DOHH2 (cell line): ENCODE measurements around the gene NFATC4.
"Not testable (repeated sequence)": the region's sequence is repeated elsewhere in the genome, so short reads cannot be mapped to it uniquely, and the experiment has no call there.

Source experiments
- H3F3A ChIP-seq: fragments of 200-600 bp; sonication (generic), shearing (Covaris generic); 2 replicates; pipeline ENCODE4 v1.6.0; 2016; ENCODE audit warnings: antibody characterized with exemption, mild to moderate bottlenecking; ENCODE audit not compliant: control insufficient read depth, insufficient read depth
- H3K27ac ChIP-seq: fragments of 200-600 bp; sonication (generic); 2 replicates; pipeline ENCODE4 v1.5.1; 2014; ENCODE audit warnings: low read depth, mild to moderate bottlenecking, low read length, moderate library complexity
- H3K27me3 ChIP-seq: fragments of 200-600 bp; sonication (generic); 2 replicates; pipeline ENCODE4 v1.6.1; 2014; ENCODE audit warnings: mild to moderate bottlenecking, low read length, mixed read lengths; ENCODE audit not compliant: control insufficient read depth
- H3K36me3 ChIP-seq: fragments of 200-600 bp; sonication (generic); 2 replicates; pipeline ENCODE4 v1.6.1; 2014; ENCODE audit warnings: mild to moderate bottlenecking, low read length, moderate library complexity, mixed read lengths; ENCODE audit not compliant: control insufficient read depth
- H3K4me1 ChIP-seq: fragments of 200-600 bp; sonication (generic); 2 replicates; pipeline ENCODE4 v1.6.1; 2014; ENCODE audit warnings: mild to moderate bottlenecking, low read length, mixed read lengths; ENCODE audit not compliant: control insufficient read depth
- H3K4me2 ChIP-seq: fragments of 200-600 bp; sonication (generic); 2 replicates; pipeline ENCODE4 v1.6.0; 2014; ENCODE audit warnings: mild to moderate bottlenecking, low read length, moderate library complexity
- H3K4me3 ChIP-seq: fragments of 200-600 bp; sonication (generic); 2 replicates; pipeline ENCODE4 v1.5.1; 2014; ENCODE audit warnings: mild to moderate bottlenecking, low read length, mixed read lengths
- H3K79me2 ChIP-seq: fragments of 200-600 bp; sonication (generic); 2 replicates; pipeline ENCODE4 v1.6.1; 2014; ENCODE audit warnings: mild to moderate bottlenecking, low read length, mixed read lengths; ENCODE audit not compliant: control insufficient read depth
- H3K9me2 ChIP-seq: fragments of 200-600 bp; sonication (generic); replicated peaks from 2 replicates; pipeline ENCODE4 v1.6.1; 2014; ENCODE audit warnings: mild to moderate bottlenecking, low read length, mixed read lengths; ENCODE audit not compliant: control insufficient read depth
- H3K9me3 ChIP-seq: fragments of 200-600 bp; sonication (generic); 2 replicates; pipeline ENCODE4 v1.6.1; 2014; ENCODE audit warnings: antibody characterized with exemption, low read length, mixed read lengths; ENCODE audit not compliant: control insufficient read depth, insufficient read depth
- H4K20me1 ChIP-seq: fragments of 200-600 bp; sonication (generic); 2 replicates; pipeline ENCODE4 v1.6.0; 2014; ENCODE audit warnings: low read depth, mild to moderate bottlenecking, antibody characterized with exemption, low read length, moderate library complexity; ENCODE audit not compliant: control insufficient read depth, insufficient read depth
- EZH2phosphoT487 ChIP-seq: fragments of 200-600 bp; sonication (generic); IDR thresholded peaks from 2 replicates; pipeline ENCODE4 v1.6.1; 2017; ENCODE audit warnings: borderline replicate concordance, mild to moderate bottlenecking, antibody characterized with exemption, low read length, moderate library complexity, mixed read lengths
- TF ChIP-seq, protein P1 (sequence below): fragments of 200-600 bp; sonication (generic); IDR thresholded peaks from one replicate; pipeline ENCODE4 v1.5.1; 2014; ENCODE audit warnings: antibody characterized with exemption, mild to moderate bottlenecking, low read depth, low read length; ENCODE audit not compliant: poor library complexity, severe bottlenecking

NFATC4 gene

DNA sequence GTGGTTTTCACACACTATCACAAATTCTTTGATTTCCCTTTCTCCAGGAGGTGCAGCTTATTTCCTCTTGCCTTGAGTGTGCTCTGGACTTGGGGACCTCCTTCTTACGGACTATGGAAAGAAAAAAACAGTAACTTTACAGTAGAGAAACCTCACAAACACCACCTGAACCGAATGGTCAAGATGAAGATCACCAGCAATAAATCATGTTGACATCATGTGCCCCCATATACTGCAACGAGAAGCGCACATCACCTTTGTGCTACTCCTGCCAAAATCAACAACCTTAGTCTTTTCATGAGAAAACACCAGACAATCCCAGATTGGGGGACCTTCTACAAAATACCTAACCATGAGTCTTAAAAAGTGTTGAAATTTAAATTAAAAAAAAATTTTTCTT is 17.5 kb downstream of the NFATC4 start:
- Histone ChIP-seq H3K36me3 (no peaks in the 10 kb centered on the region), H3K79me2 (no peaks in the 10 kb centered on the region)
- TF ChIP-seq, protein P1, sequence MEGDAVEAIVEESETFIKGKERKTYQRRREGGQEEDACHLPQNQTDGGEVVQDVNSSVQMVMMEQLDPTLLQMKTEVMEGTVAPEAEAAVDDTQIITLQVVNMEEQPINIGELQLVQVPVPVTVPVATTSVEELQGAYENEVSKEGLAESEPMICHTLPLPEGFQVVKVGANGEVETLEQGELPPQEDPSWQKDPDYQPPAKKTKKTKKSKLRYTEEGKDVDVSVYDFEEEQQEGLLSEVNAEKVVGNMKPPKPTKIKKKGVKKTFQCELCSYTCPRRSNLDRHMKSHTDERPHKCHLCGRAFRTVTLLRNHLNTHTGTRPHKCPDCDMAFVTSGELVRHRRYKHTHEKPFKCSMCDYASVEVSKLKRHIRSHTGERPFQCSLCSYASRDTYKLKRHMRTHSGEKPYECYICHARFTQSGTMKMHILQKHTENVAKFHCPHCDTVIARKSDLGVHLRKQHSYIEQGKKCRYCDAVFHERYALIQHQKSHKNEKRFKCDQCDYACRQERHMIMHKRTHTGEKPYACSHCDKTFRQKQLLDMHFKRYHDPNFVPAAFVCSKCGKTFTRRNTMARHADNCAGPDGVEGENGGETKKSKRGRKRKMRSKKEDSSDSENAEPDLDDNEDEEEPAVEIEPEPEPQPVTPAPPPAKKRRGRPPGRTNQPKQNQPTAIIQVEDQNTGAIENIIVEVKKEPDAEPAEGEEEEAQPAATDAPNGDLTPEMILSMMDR, result no peak
- no peak for TF ChIP-seq EZH2phosphoT487

DNA sequence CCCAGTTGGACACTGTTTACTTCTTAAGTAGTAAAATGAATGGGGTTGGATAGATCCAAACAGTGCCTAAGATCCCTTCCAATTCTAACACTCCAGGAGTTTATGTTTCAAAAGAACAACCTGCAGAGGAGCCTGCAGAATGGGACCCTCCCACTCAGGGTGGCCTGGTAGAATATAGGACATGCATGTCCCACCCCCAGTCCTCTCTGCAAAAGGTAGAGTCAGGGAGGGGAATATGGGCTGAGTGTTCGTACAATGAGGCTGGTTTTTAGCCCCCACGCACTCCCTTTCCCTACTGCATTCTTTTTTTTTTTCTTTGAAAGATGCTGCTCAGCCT is 19.0 kb downstream of the NFATC4 start:
- H3K4me3 ChIP-seq, result no peak overlapping the region

More for the DNA sequence above, 17.5 kb downstream of the NFATC4 start:
- H4K20me1 ChIP-seq, result no peaks in the 10 kb centered on the region
- no peaks in the 10 kb centered on the region for H3K4me1 ChIP-seq
- no peaks in the 10 kb centered on the region for H3K9me2 ChIP-seq
- H3K27ac ChIP-seq, result no peak overlapping the region
- H3K27me3 ChIP-seq, result peaks cover 21% of the 10 kb centered on the region
- H3F3A ChIP-seq, result no peaks in the 10 kb centered on the region
- no peak overlapping the region for H3K4me3 ChIP-seq
- H3K9me3 ChIP-seq, result no peaks in the 10 kb centered on the region
- H3K4me2 ChIP-seq, result no peak overlapping the region

DNA sequence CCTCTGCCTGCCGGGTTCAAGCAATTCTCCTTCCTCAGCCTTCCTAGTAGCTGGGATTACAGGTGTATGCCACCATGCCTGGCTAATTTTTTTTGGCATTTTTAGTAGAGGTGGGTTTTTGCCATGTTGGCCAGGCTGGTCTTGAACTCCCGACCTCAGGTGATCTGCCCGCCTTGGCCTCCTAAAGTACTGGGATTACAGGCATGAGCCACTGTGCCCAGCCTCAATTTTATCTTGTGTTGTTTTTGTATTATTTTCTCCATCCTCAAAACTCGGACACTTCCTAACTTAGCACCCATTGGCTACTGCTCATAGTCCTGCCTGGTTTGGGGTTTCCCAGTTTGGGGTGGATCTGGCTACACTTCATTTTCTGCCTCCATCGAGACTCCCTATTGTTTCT is 19.6 kb downstream of the NFATC4 start:
- not testable (repeated sequence) for H3K9me3 ChIP-seq, H3K4me2 ChIP-seq, H4K20me1 ChIP-seq, H3F3A ChIP-seq, H3K4me1 ChIP-seq, H3K36me3 ChIP-seq, H3K27ac ChIP-seq, H3K79me2 ChIP-seq, H3K4me3 ChIP-seq, H3K9me2 ChIP-seq
- H3K27me3 ChIP-seq, result peaks cover 26% of the 10 kb centered on the region

More for the DNA sequence above, 19.0 kb downstream of the NFATC4 start:
- TF ChIP-seq, protein P1, result no peak
- Histone ChIP-seq H3K4me1 (no peaks in the 10 kb centered on the region), H3K79me2 (no peaks in the 10 kb centered on the region), H3K36me3 (no peaks in the 10 kb centered on the region), H3K27me3 (peaks cover 26% of the 10 kb centered on the region), H3K4me2 (no peak overlapping the region), H3K27ac (no peak overlapping the region), H3F3A (no peaks in the 10 kb centered on the region), H3K9me2 (no peaks in the 10 kb centered on the region), H4K20me1 (no peaks in the 10 kb centered on the region), H3K9me3 (no peaks in the 10 kb centered on the region)

DNA sequence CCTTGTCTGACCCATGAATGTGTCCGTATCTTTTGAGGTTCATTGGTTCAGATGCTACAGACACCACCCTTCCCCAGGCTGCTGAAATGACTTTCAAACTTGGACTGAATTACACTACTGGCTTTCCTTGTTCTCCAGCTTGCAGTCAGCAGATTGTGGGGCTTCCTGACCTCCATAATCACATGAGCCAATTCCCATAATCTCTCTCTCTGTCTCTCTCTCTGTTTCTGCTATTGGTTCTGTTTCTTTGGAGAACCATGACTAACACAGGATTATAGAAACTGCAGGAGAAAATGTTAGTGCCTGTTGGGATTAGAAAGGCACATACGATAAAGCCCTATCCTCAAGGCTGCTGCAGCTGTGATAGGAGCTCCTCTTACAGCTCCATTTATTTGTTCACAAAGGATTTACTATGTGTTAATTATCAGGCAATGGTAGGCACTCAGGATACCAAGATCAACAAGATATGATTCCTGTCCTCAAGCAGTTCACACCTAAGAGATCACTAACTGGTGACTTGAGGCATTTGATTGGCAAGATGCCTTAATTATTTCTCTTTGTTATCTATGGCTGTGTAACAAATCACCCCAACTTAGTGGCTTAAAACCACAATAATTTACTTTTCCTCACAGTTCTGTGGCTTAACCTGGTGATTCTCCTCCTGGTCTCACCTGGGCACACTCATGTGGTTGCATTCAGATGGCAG is 20.6 kb downstream of the NFATC4 start:
- H3K4me2 ChIP-seq, result no peak overlapping the region
- no peak overlapping the region for H3K4me3 ChIP-seq
- H3K27me3 ChIP-seq, result peaks cover 26% of the 10 kb centered on the region
- no peaks in the 10 kb centered on the region for H3K36me3 ChIP-seq
- no peak overlapping the region for H3K27ac ChIP-seq
- H4K20me1 ChIP-seq, result no peaks in the 10 kb centered on the region
- no peaks in the 10 kb centered on the region for H3K9me3 ChIP-seq
- no peaks in the 10 kb centered on the region for H3K4me1 ChIP-seq
- TF ChIP-seq, protein P1, result no peak
- no peak for TF ChIP-seq EZH2phosphoT487
- H3K9me2 ChIP-seq, result no peaks in the 10 kb centered on the region
- H3F3A ChIP-seq, result no peaks in the 10 kb centered on the region
- no peaks in the 10 kb centered on the region for H3K79me2 ChIP-seq
